HG03060 (cell line): ENCODE data around the gene C4B.
"Not testable (repeated sequence)": the region's sequence is repeated elsewhere in the genome, so short reads cannot be mapped to it uniquely, and the experiment has no call there.

Experiments used
- ATAC-seq: cut with Tn5 transposase; IDR thresholded peaks from one replicate; pipeline ENCODE4 v1.9.1; 2021; ENCODE audit warnings: low read depth, moderate number of reproducible peaks; ENCODE audit not compliant: unreplicated experiment

C4B gene

GRCh38 chr6:32028631-32029030 is 14.0 kb downstream of the C4B start:
- ATAC-seq = not testable (repeated sequence)

- not testable (repeated sequence) for ATAC-seq
Observed at GRCh38 chr6:32029553-32029952, 15.0 kb downstream of the C4B start.

- not testable (repeated sequence) for ATAC-seq
Observed at GRCh38 chr6:32035283-32036013, 20.9 kb downstream of the C4B start.

- ATAC-seq = not testable (repeated sequence)
Observed at GRCh38 chr6:32037136-32037535, 22.5 kb downstream of the C4B start.

- ATAC-seq = not testable (repeated sequence)
Observed at GRCh38 chr6:32037598-32038524, 23.3 kb downstream of the C4B start, which contains the start of gene CYP21A2. TSS of gene CYP21A2 (plus strand) at chr6:32038415. CDS start at chr6:32038423, 8 bp downstream.

GRCh38 chr6:32038878-32039277 is 24.3 kb downstream of the C4B start:
- not testable (repeated sequence) for ATAC-seq

- not testable (repeated sequence) for ATAC-seq
Observed at GRCh38 chr6:32039321-32040274, 25.0 kb downstream of the C4B start.

- not testable (repeated sequence) for ATAC-seq
Observed at GRCh38 chr6:32040299-32041049, 25.9 kb downstream of the C4B start.

- ATAC-seq = not testable (repeated sequence)
Observed at GRCh38 chr6:32041050-32041321, 26.4 kb downstream of the C4B start.

GRCh38 chr6:32041385-32041784 is 26.8 kb downstream of the C4B start:
- not testable (repeated sequence) for ATAC-seq

GRCh38 chr6:32042276-32042675 is 27.7 kb downstream of the C4B start:
- ATAC-seq = not testable (repeated sequence)

- ATAC-seq = not testable (repeated sequence)
Observed at GRCh38 chr6:32043589-32044380, 29.2 kb downstream of the C4B start.

GRCh38 chr6:32044916-32045315 is 30.3 kb downstream of the C4B start:
- ATAC-seq = not testable (repeated sequence)

- no peak for ATAC-seq
Observed at GRCh38 chr6:32045811-32046449, 31.3 kb downstream of the C4B start.

- ATAC-seq = no peak
Observed at GRCh38 chr6:32046450-32047083, 32.0 kb downstream of the C4B start.

GRCh38 chr6:32047084-32047478 is 32.5 kb downstream of the C4B start:
- no peak for ATAC-seq

- ATAC-seq = no peak
Observed at GRCh38 chr6:32047539-32047854, 32.9 kb downstream of the C4B start.
